ENCODE data around the gene MMP20. TPM values are rescaled to one million over a fixed set of nuclear protein-coding genes. Genes with fewer than 3 reads are reported as not detected.

The MMP20 gene
- total RNA-seq, 1 donor from 2014 or later: not detected

DNA sequence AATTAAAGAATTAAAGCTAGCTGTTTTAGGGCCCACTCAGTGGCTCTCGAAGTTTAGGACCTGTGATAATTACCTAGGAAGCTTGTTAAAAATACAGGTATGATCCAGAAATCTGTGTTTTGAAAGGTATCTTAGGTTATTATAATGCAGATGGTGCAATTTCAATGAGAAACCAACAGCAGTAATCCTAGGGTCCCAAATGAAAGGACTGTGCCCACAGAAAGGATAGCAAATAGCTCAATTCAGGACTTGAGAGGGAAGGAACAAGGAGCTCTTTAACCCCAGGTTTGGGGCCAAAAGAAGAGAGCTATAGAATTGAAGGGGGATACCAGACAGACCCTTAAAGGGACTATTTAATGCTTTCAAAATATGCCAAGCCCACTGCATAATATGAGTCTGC lies 11.7 kb downstream of the MMP20 start:
- Mint-ChIP-seq H3K4me1 (ENCODE audit: low read depth) (peaks cover 13% of the 10 kb centered on the region), H3K9me3 (ENCODE audit: low read depth) (no peaks in the 10 kb centered on the region), H3K27ac (peak overlapping the region; percentile 25), H3K27me3 (no peaks in the 10 kb centered on the region), H3K36me3 (ENCODE audit: insufficient read depth) (no peaks in the 10 kb centered on the region), H3K4me3 (ENCODE audit: low read depth) (no peak overlapping the region)
- no peak for DNase-seq (ENCODE audit: low spot score, unreplicated experiment)
- TF ChIP-seq, protein P1, sequence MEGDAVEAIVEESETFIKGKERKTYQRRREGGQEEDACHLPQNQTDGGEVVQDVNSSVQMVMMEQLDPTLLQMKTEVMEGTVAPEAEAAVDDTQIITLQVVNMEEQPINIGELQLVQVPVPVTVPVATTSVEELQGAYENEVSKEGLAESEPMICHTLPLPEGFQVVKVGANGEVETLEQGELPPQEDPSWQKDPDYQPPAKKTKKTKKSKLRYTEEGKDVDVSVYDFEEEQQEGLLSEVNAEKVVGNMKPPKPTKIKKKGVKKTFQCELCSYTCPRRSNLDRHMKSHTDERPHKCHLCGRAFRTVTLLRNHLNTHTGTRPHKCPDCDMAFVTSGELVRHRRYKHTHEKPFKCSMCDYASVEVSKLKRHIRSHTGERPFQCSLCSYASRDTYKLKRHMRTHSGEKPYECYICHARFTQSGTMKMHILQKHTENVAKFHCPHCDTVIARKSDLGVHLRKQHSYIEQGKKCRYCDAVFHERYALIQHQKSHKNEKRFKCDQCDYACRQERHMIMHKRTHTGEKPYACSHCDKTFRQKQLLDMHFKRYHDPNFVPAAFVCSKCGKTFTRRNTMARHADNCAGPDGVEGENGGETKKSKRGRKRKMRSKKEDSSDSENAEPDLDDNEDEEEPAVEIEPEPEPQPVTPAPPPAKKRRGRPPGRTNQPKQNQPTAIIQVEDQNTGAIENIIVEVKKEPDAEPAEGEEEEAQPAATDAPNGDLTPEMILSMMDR (IDR thresholded peaks at IDR 0.05; ENCODE audit: unreplicated experiment): no peak

DNA sequence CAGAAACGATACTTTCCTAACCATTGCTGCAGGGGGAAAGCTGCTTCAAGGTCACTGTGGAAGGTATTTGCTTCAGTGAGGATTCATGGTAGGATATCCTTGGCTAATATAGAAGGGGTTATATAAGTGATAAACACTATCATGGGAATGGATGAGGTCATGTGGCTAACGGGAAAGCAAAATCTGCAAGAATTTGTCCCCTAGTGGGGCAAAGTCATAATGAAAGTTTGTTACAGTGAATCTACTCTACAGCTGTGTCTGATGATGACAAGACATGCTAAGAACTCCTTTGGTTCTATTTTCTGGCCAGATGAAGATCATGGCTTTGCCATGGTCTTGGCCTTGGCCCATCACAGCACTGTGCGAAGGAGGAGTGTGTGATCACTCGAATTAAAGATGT lies 13.8 kb downstream of the MMP20 start:
- Mint-ChIP-seq H3K27ac (no peak overlapping the region), H3K36me3 (ENCODE audit: insufficient read depth) (no peaks in the 10 kb centered on the region), H3K4me3 (ENCODE audit: low read depth) (no peak overlapping the region), H3K4me1 (ENCODE audit: low read depth) (peaks cover 6% of the 10 kb centered on the region), H3K9me3 (ENCODE audit: low read depth) (no peaks in the 10 kb centered on the region), H3K27me3 (peaks cover 3% of the 10 kb centered on the region)
- TF ChIP-seq, protein P1 (IDR thresholded peaks at IDR 0.05; ENCODE audit: unreplicated experiment): no peak
- DNase-seq (ENCODE audit: low spot score, unreplicated experiment): no peak

DNA sequence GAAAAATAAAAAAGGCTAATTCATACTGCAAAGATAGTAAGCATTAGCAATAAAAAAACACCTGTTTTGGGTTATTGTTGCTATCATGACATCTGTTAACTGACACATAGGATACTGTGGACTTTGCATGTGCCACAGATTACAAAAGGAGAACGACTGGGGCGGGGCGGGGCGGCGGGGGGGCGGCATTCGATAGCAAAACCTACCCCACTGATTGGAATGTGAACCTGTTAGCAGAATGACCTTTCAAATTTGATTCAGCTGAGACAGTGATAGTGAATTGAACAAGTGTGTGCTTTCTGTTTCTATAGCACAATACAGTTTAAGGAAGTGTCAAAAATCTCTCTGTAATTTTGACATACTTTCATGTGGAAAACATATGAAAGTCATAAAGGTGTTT lies 14.9 kb downstream of the MMP20 start:
- Mint-ChIP-seq H3K4me3 (ENCODE audit: low read depth) (no peak overlapping the region), H3K27me3 (peaks cover 3% of the 10 kb centered on the region), H3K9me3 (ENCODE audit: low read depth) (peaks cover 3% of the 10 kb centered on the region), H3K27ac (no peak overlapping the region), H3K4me1 (ENCODE audit: low read depth) (peaks cover 6% of the 10 kb centered on the region), H3K36me3 (ENCODE audit: insufficient read depth) (no peaks in the 10 kb centered on the region)
- TF ChIP-seq, protein P1 (IDR thresholded peaks at IDR 0.05; ENCODE audit: unreplicated experiment): no peak
- no peak for DNase-seq (ENCODE audit: low spot score, unreplicated experiment)

DNA sequence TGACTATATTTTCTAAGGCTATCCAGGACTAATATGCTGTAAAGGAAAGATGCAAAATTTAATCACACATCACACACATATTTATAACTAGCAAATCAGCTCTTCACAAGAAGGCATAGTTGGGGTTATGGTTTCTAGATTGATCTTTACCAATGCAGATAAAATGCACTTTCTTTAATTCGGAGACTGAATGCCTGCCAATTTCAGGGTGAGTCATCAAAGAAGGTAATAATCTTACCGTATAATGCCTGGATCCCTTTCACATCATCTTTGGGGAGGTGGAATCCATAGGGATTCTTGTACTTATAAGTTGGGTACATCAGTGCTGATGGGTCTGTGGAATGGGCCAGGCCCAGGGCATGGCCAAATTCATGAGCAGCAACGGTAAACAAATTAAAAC lies 16.4 kb downstream of the MMP20 start:
- no peaks in the 10 kb centered on the region for H3K36me3 Mint-ChIP-seq (ENCODE audit: insufficient read depth)
- TF ChIP-seq, protein P1 (IDR thresholded peaks at IDR 0.05; ENCODE audit: unreplicated experiment): no peak
- no peak overlapping the region for H3K27ac Mint-ChIP-seq
- H3K4me3 Mint-ChIP-seq (ENCODE audit: low read depth): no peak overlapping the region
- no peak for DNase-seq (ENCODE audit: low spot score, unreplicated experiment)
- H3K27me3 Mint-ChIP-seq: peaks cover 3% of the 10 kb centered on the region
- peaks cover 3% of the 10 kb centered on the region for H3K9me3 Mint-ChIP-seq (ENCODE audit: low read depth)
- H3K4me1 Mint-ChIP-seq (ENCODE audit: low read depth): peaks cover 7% of the 10 kb centered on the region

DNA sequence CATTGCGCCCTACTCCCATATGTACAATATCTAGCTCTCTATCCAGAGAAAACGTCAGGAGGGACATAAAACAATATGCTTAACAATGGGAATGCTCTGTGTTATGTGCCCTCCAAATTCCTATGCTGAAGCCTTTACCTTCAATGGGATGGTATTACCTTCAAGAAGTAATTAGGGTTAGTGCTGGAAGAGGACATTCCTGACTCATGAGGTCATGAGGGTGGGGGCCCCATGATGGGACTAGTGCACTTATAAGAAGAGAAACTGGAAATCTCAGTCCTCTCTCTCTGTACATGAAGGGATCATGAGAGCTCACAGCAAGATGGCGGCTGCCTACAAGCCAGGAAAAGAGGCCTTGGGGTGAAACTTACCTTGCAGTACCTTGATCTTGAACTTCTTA lies 20.3 kb downstream of the MMP20 start:
- Mint-ChIP-seq H3K27ac (no peak overlapping the region), H3K4me3 (ENCODE audit: low read depth) (no peak overlapping the region), H3K9me3 (ENCODE audit: low read depth) (peaks cover 9% of the 10 kb centered on the region), H3K36me3 (ENCODE audit: insufficient read depth) (peaks cover 1% of the 10 kb centered on the region), H3K27me3 (peaks cover 3% of the 10 kb centered on the region), H3K4me1 (ENCODE audit: low read depth) (peaks cover 14% of the 10 kb centered on the region)
- TF ChIP-seq, protein P1 (IDR thresholded peaks at IDR 0.05; ENCODE audit: unreplicated experiment): no peak
- DNase-seq (ENCODE audit: low spot score, unreplicated experiment): no peak

Data from progenitor cell of endocrine pancreas (in vitro differentiated cells).